GM12878 (cell line): ENCODE results near the gene PRSS57. TPM values are rescaled to one million over a fixed set of nuclear protein-coding genes. Genes with fewer than 3 reads are reported as not detected.
A peak's percentile ranks its signal among the peaks of the same experiment; 100 is the strongest.

Experiments used
- ATF2 ChIP-seq: IDR thresholded peaks from 2 replicates; pipeline ENCODE4 v1.6.1; 2012; ENCODE audit warnings: low read length, inconsistent platforms
- BHLHE40 ChIP-seq, 2 experiments: fragments of 450-650 bp in 1 of 2; IDR thresholded peaks; 2 replicates each; pipeline ENCODE4 v1.6.1; 2011 to 2017; ENCODE audit warnings: low read depth in 2 of 2, borderline replicate concordance in 1 of 2, improper control_type of control experiment in 1 of 2, low read length in 1 of 2, mild to moderate bottlenecking in 1 of 2
- CBX3 ChIP-seq: fragments of 200-600 bp; sonication (generic); IDR thresholded peaks from 2 replicates; pipeline ENCODE4 v1.6.1; 2016; ENCODE audit warnings: low read depth, borderline replicate concordance
- CEBPB ChIP-seq, 2 experiments: fragments of 150-350 bp in 1 of 2; IDR thresholded peaks; 2 replicates each; pipeline ENCODE4 v1.6.1; 2012 to 2014; ENCODE audit warnings: low read depth in 2 of 2, low read length in 2 of 2, borderline replicate concordance in 1 of 2, inconsistent platforms in 1 of 2
- CREB1 ChIP-seq: IDR thresholded peaks from 2 replicates; pipeline ENCODE4 v1.6.1; 2012; ENCODE audit warnings: low read depth, mild to moderate bottlenecking, inconsistent platforms
- E2F4 ChIP-seq: IDR thresholded peaks from 2 replicates; pipeline ENCODE4 v1.6.1; 2012; ENCODE audit warnings: low read depth, low read length, improper control_type of control experiment
- ESRRA ChIP-seq: IDR thresholded peaks from 2 replicates; pipeline ENCODE4 v1.6.1; 2012; ENCODE audit warnings: mild to moderate bottlenecking, low read length, improper control_type of control experiment
- HCFC1 ChIP-seq: fragments of 150-350 bp; IDR thresholded peaks from 2 replicates; pipeline ENCODE4 v1.6.1; 2014; ENCODE audit warnings: low read length
- KAT2A ChIP-seq: conservative IDR thresholded peaks from 2 replicates; pipeline ENCODE4 v1.6.1; 2011; ENCODE audit warnings: low read depth, low read length; ENCODE audit not compliant: control insufficient read depth
- MAX ChIP-seq: IDR thresholded peaks from 2 replicates; pipeline ENCODE4 v1.6.1; 2012; ENCODE audit warnings: low read depth, low read length, improper control_type of control experiment
- MEF2B ChIP-seq: fragments of 450-650 bp; IDR thresholded peaks from 2 replicates; pipeline ENCODE4 v1.6.1; 2018; ENCODE audit warnings: mild to moderate bottlenecking, moderate library complexity; ENCODE audit not compliant: partially characterized antibody, poor library complexity, severe bottlenecking
- NFIC ChIP-seq: IDR thresholded peaks from 2 replicates; pipeline ENCODE4 v1.6.1; 2012; ENCODE audit warnings: low read depth, mild to moderate bottlenecking, inconsistent platforms, low read length, moderate library complexity
- NRF1 ChIP-seq: conservative IDR thresholded peaks from 2 replicates; pipeline ENCODE4 v1.6.1; 2011; ENCODE audit warnings: mild to moderate bottlenecking, low read depth, low read length, improper control_type of control experiment
- POU2F2 ChIP-seq: IDR thresholded peaks from 3 replicates; pipeline ENCODE4 v1.6.1; 2011; ENCODE audit warnings: low read depth, mild to moderate bottlenecking, low read length, borderline replicate concordance
- SKIL ChIP-seq: fragments of 450-650 bp; IDR thresholded peaks from 2 replicates; pipeline ENCODE4 v1.6.1; 2017; ENCODE audit warnings: mild to moderate bottlenecking, low read depth, inconsistent platforms; ENCODE audit not compliant: poor library complexity, severe bottlenecking
- WRNIP1 ChIP-seq: IDR thresholded peaks from 2 replicates; pipeline ENCODE4 v1.6.1; 2011; ENCODE audit warnings: low read depth, low read length, improper control_type of control experiment, borderline replicate concordance
- ZNF24 ChIP-seq: fragments of 450-650 bp; IDR thresholded peaks from 2 replicates; pipeline ENCODE4 v1.6.1; 2017; ENCODE audit warnings: antibody characterized with exemption, mild to moderate bottlenecking
- ZNF274 ChIP-seq: IDR thresholded peaks from one replicate; pipeline ENCODE4 v1.8.0; 2011; ENCODE audit not compliant: insufficient read length, insufficient read depth
- ZNF687 ChIP-seq: fragments of 450-650 bp; IDR thresholded peaks from 2 replicates; pipeline ENCODE4 v1.6.1; 2017; ENCODE audit warnings: mild to moderate bottlenecking, moderate library complexity
- ZZZ3 ChIP-seq: IDR thresholded peaks from 2 replicates; pipeline ENCODE4 v1.6.1; 2011; ENCODE audit warnings: low read depth; ENCODE audit not compliant: control insufficient read depth, insufficient read length
- polyA plus RNA-seq, 11 experiments: library from polyadenylated mRNA; depleted of rRNA in 4 of 11; unstranded in 6 of 11; stranded (reverse) in 5 of 11; fragments of >200 nt; fragmentation: Nextera tagmentation in 4 of 11; fragmentation: Illumina TruSeq in 1 of 11; extraction: Ambion mirVana in 4 of 11; extraction: Trizol in 1 of 11; gene quantifications; 1 replicate in 1 of 11; 2 replicates in 10 of 11; pipeline versions ENCODE4 v1.2.1 to v1.2.3, GENCODE V29; 2011 to 2016; ENCODE audit warnings: inconsistent platforms in 2 of 11, missing spikeins in 2 of 11, low read depth in 1 of 11
- total RNA-seq, 4 experiments: library from RNA; depleted of rRNA in 3 of 4; stranded (reverse); fragments of >200 nt in 3 of 4; fragmentation: Illumina TruSeq in 1 of 4; extraction: Trizol in 1 of 4; gene quantifications; 2 replicates each; pipeline versions ENCODE4 v1.2.1 to v1.2.3, GENCODE V29; 2013 to 2021

PRSS57 gene
- total and polyA plus RNA-seq, 10 of the 15 experiments (the other 5 are each of a cell fraction or from before 2014, with no cell fraction given) = not detected

GRCh38 chr19:732148-733069 is 37.2 kb upstream of the PRSS57 start (continued):
- TF ChIP-seq POU2F2 = no peak
- TF ChIP-seq SKIL = no peak
- TF ChIP-seq CREB1 = no peak
- TF ChIP-seq ESRRA = no peak
- no peak for TF ChIP-seq E2F4
- no peak for TF ChIP-seq ZZZ3
- TF ChIP-seq MAX = no peak
- no peak for TF ChIP-seq WRNIP1
- TF ChIP-seq CBX3 = no peak
- TF ChIP-seq ZNF687 = no peak
- peak; percentile 76 to 79 for TF ChIP-seq BHLHE40 (IDR thresholded peaks at IDR 0.05; ENCODE audit: borderline replicate concordance in 1 of 2, low read depth in 2 of 2, low read length in 1 of 2)
- TF ChIP-seq HCFC1 = no peak
- TF ChIP-seq NFIC = 0 out of 2 replicates have a peak, but pooled peaks have one; percentile 28
- TF ChIP-seq ZNF24 = no peak
- no peak for TF ChIP-seq ATF2
- TF ChIP-seq NRF1 = no peak
- no peak for TF ChIP-seq MEF2B
- TF ChIP-seq ZNF274 = no peak
- no peak for TF ChIP-seq KAT2A
- TF ChIP-seq CEBPB (IDR thresholded peaks at IDR 0.05; ENCODE audit: borderline replicate concordance in 1 of 2, low read depth in 2 of 2, low read length in 2 of 2) = no peak
